Gastroesophageal sphincter (tissue), 3 donors: ENCODE data around the gene ARHGAP24.

Source experiments
- CTCF ChIP-seq, 4 experiments: fragments of 200-600 bp in 2 of 4; fragments of 450-650 bp in 2 of 4; sonication (generic) in 1 of 4; IDR thresholded peaks; one replicate each; pipeline ENCODE4 v1.5.1; 2017 to 2019; ENCODE audit warnings: antibody characterized with exemption in 4 of 4, mild to moderate bottlenecking in 2 of 4, moderate library complexity in 2 of 4
- EP300 ChIP-seq: sonication (generic); formaldehyde crosslinking; IDR thresholded peaks from one replicate; pipeline ENCODE4 v1.6.1; 2017; ENCODE audit warnings: antibody characterized with exemption, mild to moderate bottlenecking
- POLR2A ChIP-seq, 2 donors: fragments of 450-650 bp; IDR thresholded peaks; one replicate each; pipeline ENCODE4 v1.6.1; 2017; ENCODE audit warnings: antibody characterized with exemption in 2 of 2, mild to moderate bottlenecking in 2 of 2, moderate library complexity in 1 of 2
- POLR2AphosphoS5 ChIP-seq: sonication (generic); formaldehyde crosslinking; IDR thresholded peaks from one replicate; pipeline ENCODE4 v1.6.1; 2017; ENCODE audit warnings: antibody characterized with exemption

GRCh38 chr4:85644061-85644460 is 169.1 kb downstream of the ARHGAP24 start:
- TF ChIP-seq CTCF (IDR thresholded peaks at IDR 0.05) (no peak), POLR2A (IDR thresholded peaks at IDR 0.05) (no peak), POLR2AphosphoS5 (no peak), EP300 (no peak)
